ENCODE results near the gene IL3.

- TF ChIP-seq CCAR2 (IDR thresholded peaks at IDR 0.05; ENCODE audit: low read depth, low read length) (no peak), FOXK2 (conservative IDR thresholded peaks at IDR 0.05 in 1 of 2, IDR thresholded peaks at IDR 0.05 in 1 of 2; ENCODE audit: low read depth in 2 of 2) (no peak), JUNB (CRISPR knock-in tag; conservative IDR thresholded peaks at IDR 0.05) (0 out of 2 replicates have a peak, but pooled peaks have one; percentile 39), RBM14 (IDR thresholded peaks at IDR 0.05; ENCODE audit: borderline replicate concordance, insufficient read depth, low read depth, low read length) (no peak)
Measured at GRCh38 chr5:132090107-132090506, 29.7 kb downstream of the IL3 start.

Measured in K562 (cell line).